HUES48 (cell line): ENCODE measurements around the gene SSR2.

Experiments
- H3K27ac ChIP-seq: one replicate; pipeline ENCODE4 v1.7.0; 2013; ENCODE audit warnings: low read depth, low read length, inconsistent platforms
- H3K27me3 ChIP-seq: 2 replicates; pipeline ENCODE4 v1.6.1; 2013; ENCODE audit warnings: mild to moderate bottlenecking, low read length; ENCODE audit not compliant: control insufficient read depth, insufficient read depth
- H3K36me3 ChIP-seq: 2 replicates; pipeline ENCODE4 v1.6.1; 2013; ENCODE audit warnings: low read length; ENCODE audit not compliant: control insufficient read depth, insufficient read depth
- H3K4me1 ChIP-seq: 2 replicates; pipeline ENCODE4 v1.6.1; 2013; ENCODE audit warnings: mild to moderate bottlenecking, low read length; ENCODE audit not compliant: control insufficient read depth, insufficient read depth
- H3K4me3 ChIP-seq: 2 replicates; pipeline ENCODE4 v1.5.1; 2013; ENCODE audit warnings: mild to moderate bottlenecking, low read depth, low read length
- H3K9ac ChIP-seq: 2 replicates; pipeline ENCODE4 v1.6.1; 2013; ENCODE audit warnings: mild to moderate bottlenecking, low read depth, low read length, moderate library complexity
- H3K9me3 ChIP-seq: 2 replicates; pipeline ENCODE4 v1.6.1; 2013; ENCODE audit warnings: low read length; ENCODE audit not compliant: control insufficient read depth, insufficient read depth

The SSR2 gene

DNA sequence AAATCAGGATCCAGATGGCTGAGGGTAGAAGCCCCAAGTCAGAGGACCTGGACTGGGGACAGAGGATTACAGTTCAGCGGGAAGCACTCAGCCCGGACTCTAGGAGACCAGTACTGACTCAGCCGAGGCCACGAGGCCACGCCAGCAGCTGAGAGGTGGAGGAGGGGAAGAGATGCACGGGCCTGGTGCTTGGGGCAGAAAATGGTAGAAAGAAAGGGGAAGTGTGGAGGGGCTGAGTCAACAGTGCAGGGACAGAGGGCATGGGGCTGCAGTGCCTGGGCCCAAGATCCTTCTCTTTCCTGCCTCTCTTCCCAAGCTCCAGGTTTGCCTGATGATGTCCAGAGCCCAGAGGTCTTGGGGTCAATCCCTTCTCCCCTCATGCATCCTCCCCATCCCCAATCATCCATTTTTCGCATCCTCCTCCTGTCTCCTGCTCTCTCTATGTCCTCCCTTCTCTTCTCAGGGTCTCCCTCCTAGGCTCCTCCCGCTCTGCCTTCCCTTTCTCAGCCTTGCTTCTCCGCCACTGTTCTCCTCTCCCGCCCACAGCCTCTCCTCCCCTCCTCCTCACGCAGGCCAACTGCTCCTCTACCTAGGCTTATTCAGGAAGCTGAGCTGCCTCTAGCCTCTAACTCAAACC is 50.1 kb downstream of the SSR2 start:
- Histone ChIP-seq H3K9me3 (no peaks in the 10 kb centered on the region), H3K27ac (peak overlapping the region; percentile 44), H3K27me3 (no peaks in the 10 kb centered on the region), H3K4me3 (no peak overlapping the region), H3K36me3 (peaks cover 44% of the 10 kb centered on the region), H3K9ac (no peak overlapping the region), H3K4me1 (peaks cover 51% of the 10 kb centered on the region)

- Histone ChIP-seq H3K27ac (no peak overlapping the region), H3K36me3 (peaks cover 57% of the 10 kb centered on the region), H3K4me1 (peaks cover 38% of the 10 kb centered on the region), H3K27me3 (no peaks in the 10 kb centered on the region), H3K9me3 (no peaks in the 10 kb centered on the region), H3K9ac (no peak overlapping the region), H3K4me3 (no peak overlapping the region)
Observed at GRCh38 chr1:155969377-155969791, 51.4 kb downstream of the SSR2 start.

DNA sequence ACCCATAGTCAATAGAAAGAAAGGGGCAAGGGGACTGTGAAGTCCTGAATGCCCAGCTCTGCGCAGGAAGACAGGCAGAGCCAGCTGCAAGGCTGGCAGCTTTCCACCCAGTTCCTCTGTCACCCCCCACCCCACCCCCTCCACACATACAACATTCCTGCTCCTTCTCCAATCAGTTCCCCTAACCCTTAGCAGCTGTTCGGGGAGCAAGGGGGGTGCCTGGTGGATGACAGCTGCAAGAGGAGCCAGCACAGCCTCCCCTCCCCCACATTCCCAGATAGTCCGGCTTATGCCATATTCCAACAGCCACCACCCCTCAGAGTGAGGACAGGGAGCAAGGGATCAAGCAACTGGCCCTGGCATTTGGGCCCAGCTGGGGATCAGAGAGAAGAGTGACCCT is 52.1 kb downstream of the SSR2 start:
- H3K36me3 ChIP-seq = peaks cover 56% of the 10 kb centered on the region
- H3K9ac ChIP-seq = no peak overlapping the region
- peaks cover 34% of the 10 kb centered on the region for H3K4me1 ChIP-seq
- no peak overlapping the region for H3K4me3 ChIP-seq
- no peaks in the 10 kb centered on the region for H3K27me3 ChIP-seq
- no peaks in the 10 kb centered on the region for H3K9me3 ChIP-seq
- H3K27ac ChIP-seq = no peak overlapping the region

DNA sequence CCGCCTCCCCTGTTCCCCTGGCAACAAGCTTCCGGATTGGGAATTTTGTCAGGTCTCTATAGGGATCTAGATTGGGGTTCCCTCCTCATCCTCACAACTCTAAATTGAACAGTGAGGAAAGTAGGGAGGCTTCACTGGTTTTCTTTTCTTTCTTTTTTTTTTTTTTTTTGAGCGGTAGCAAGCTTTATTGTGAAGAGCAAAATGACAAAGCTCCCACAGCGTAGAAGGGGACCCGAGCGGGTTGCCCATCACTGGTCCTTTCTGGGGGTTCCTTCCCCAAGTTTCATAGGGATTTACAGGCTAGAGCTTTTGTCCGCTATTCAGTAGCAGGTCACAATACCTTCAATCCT is 52.7 kb downstream of the SSR2 start:
- H3K27me3 ChIP-seq = no peaks in the 10 kb centered on the region
- H3K4me3 ChIP-seq = no peak overlapping the region
- H3K9ac ChIP-seq = no peak overlapping the region
- peaks cover 34% of the 10 kb centered on the region for H3K4me1 ChIP-seq
- peak overlapping the region; percentile 51 for H3K27ac ChIP-seq
- peaks cover 58% of the 10 kb centered on the region for H3K36me3 ChIP-seq
- no peaks in the 10 kb centered on the region for H3K9me3 ChIP-seq

- Histone ChIP-seq H3K4me1 (peaks cover 34% of the 10 kb centered on the region), H3K9ac (no peak overlapping the region), H3K9me3 (no peaks in the 10 kb centered on the region), H3K27me3 (no peaks in the 10 kb centered on the region), H3K4me3 (no peak overlapping the region), H3K36me3 (peaks cover 63% of the 10 kb centered on the region), H3K27ac (peak overlapping the region; percentile 4)
Observed at GRCh38 chr1:155967341-155968050, 53.3 kb downstream of the SSR2 start.

DNA sequence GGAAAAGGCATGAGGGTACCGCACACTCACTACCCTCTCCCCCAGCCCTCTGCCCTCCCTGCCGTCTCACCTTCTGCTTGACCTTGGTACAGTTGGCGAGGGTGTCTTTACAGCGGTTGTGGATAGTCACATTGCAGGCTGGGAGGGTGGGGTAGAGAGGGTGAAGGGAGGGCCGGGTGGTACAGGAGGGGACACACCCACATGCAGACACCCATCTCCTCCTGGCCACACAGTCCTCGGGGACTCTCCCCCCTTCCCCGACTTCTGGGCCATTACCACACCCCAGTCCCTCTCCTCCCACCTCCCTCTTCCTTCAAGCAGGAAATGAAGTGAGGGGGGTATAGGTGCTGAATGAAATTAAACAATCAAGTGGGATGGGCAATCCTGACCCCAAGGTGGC is 54.0 kb downstream of the SSR2 start:
- H3K27me3 ChIP-seq = no peaks in the 10 kb centered on the region
- H3K27ac ChIP-seq = no peak overlapping the region
- H3K4me1 ChIP-seq = peaks cover 34% of the 10 kb centered on the region
- H3K36me3 ChIP-seq = peaks cover 71% of the 10 kb centered on the region
- H3K9me3 ChIP-seq = no peaks in the 10 kb centered on the region
- H3K9ac ChIP-seq = no peak overlapping the region
- H3K4me3 ChIP-seq = no peak overlapping the region

DNA sequence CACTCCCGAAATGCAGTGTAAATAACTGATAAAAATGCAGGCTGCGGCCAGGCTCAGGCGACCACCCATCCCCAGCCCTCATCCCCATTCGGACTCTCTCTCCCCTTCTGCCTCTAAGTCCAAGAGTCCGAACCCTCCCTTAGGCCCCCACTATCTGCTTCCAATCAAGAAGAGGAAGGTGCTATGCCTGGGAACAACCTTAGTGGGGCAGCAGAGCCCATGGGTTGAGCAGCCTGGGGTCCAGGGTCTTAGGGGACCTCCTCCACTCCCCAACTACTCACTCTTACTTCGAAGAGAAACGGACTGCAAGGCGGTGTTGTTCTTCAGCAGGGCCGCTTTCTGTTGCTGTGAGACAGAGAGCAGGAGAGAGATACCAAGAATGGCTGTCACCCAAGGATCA is 54.6 kb downstream of the SSR2 start:
- H3K27ac ChIP-seq = no peak overlapping the region
- H3K36me3 ChIP-seq = peaks cover 76% of the 10 kb centered on the region
- no peaks in the 10 kb centered on the region for H3K27me3 ChIP-seq
- no peak overlapping the region for H3K4me3 ChIP-seq
- no peaks in the 10 kb centered on the region for H3K9me3 ChIP-seq
- H3K9ac ChIP-seq = no peak overlapping the region
- H3K4me1 ChIP-seq = peaks cover 34% of the 10 kb centered on the region

- no peak overlapping the region for H3K27ac ChIP-seq
- H3K36me3 ChIP-seq = peaks cover 89% of the 10 kb centered on the region
- H3K9me3 ChIP-seq = no peaks in the 10 kb centered on the region
- no peak overlapping the region for H3K9ac ChIP-seq
- H3K4me3 ChIP-seq = no peak overlapping the region
- H3K4me1 ChIP-seq = peaks cover 20% of the 10 kb centered on the region
- H3K27me3 ChIP-seq = no peaks in the 10 kb centered on the region
Observed at GRCh38 chr1:155964193-155964592, 56.6 kb downstream of the SSR2 start.

DNA sequence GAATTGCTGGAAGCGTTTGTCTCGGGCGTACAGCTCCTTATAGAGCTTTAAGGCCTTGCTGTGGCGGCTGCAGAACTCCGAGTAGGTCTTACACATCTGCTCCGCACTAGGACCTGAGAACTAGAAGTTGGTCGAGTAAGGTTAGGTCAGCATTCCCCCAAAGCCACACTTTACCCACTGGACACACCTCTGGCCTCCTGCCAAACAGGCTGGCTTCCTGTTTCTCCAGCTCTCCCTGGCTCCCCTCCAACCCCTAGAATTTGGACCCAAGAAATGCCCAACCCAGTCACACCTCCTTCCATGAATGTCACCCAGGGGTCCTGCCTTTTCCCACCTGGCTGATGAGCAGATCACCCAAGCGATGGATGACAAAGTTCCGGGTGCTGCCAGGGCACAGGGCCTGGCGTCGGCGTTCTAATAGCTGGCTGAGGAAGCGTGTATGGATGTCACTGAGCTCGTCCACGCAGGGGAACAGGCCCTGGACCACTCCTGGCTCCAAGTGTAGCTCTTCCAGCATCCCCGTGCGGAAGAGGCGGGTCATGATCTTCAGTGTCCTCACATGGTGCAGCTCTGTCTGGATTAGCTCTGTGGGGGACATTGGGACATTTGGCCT is 58.0 kb downstream of the SSR2 start:
- H3K4me1 ChIP-seq = peaks cover 6% of the 10 kb centered on the region; the same call in 1 of the 2 replicates
- H3K36me3 ChIP-seq = peaks cover 90% of the 10 kb centered on the region
- no peak overlapping the region for H3K4me3 ChIP-seq
- no peak overlapping the region for H3K27ac ChIP-seq
- no peak overlapping the region for H3K9ac ChIP-seq
- H3K27me3 ChIP-seq = no peaks in the 10 kb centered on the region
- no peaks in the 10 kb centered on the region for H3K9me3 ChIP-seq

DNA sequence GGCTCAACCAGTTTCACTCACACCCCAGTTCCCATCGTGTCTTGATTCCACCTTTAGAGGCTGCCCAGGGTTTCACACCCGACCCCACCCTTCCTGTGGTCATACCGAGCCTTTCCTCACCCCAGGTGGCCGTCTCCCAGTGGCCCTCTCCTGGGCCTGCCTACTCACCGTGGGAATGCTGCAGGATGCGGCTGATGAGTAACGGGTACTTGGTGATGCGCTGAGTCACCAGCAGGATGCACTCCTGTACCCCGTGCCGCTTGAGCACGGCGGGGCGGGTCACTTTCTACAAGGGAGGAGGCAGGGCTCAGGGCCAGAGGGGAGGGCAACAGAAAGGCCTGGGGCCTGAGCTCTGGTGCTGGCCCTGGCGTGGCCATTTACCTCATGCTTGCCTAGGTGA is 58.8 kb downstream of the SSR2 start:
- Histone ChIP-seq H3K9me3 (no peaks in the 10 kb centered on the region), H3K4me1 (no peaks in the 10 kb centered on the region; the same call in 1 of the 2 replicates), H3K9ac (no peak overlapping the region), H3K36me3 (peaks cover 90% of the 10 kb centered on the region), H3K4me3 (no peak overlapping the region), H3K27me3 (no peaks in the 10 kb centered on the region), H3K27ac (peak overlapping the region; percentile 5)

DNA sequence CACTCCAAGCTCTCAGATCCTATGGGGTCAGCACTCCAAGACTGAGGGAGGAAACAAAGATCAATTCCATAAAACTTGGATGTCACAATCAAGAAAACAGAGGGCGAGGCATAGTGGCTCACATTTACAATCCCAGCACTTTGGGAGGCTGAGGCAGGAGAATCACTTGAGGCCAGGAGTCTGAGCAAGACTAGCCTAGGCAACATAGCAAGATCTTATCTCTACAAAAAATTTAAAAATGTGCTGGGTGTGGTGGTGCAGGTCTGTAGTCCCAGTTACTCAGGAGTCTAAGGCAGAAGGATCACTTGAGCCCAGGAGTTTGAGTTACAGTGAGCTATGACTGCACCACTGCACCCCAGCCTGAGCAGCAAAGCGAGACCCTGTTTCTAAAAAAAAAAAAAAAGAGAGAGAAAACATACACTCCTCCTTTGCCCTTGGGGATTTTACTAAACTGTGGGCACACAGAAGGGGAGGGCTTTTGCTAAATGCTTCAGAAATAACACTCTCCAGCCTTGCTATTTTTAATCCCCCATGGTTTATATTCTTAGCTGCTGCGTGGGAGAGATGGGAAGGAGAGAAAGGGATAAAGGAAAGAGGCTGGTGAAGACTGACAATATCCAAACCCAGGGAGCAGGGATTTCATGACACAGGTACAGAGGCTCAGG is 60.5 kb downstream of the SSR2 start:
- no peak overlapping the region for H3K27ac ChIP-seq
- no peak overlapping the region for H3K9ac ChIP-seq
- H3K27me3 ChIP-seq = no peaks in the 10 kb centered on the region
- H3K4me3 ChIP-seq = no peak overlapping the region
- no peaks in the 10 kb centered on the region for H3K4me1 ChIP-seq
- H3K36me3 ChIP-seq = peaks cover 90% of the 10 kb centered on the region
- H3K9me3 ChIP-seq = no peaks in the 10 kb centered on the region
